NCI-H146 (cell line): ENCODE results near the gene HIGD1B.
"Not testable (repeated sequence)": the region's sequence is repeated elsewhere in the genome, so short reads cannot be mapped to it uniquely, and the experiment has no call there.

ENCODE experiments used
- DNase-seq: peaks from one replicate; lab custom pipeline; 2025; lab: John Stamatoyannopoulos, UW

Gene HIGD1B

GRCh38 chr17:44847586-44847985 lies at the start of gene HIGD1B:
Gene HIGD1B (plus strand): TSS chr17:44847883. CDS start chr17:44848153, 270 bp downstream.
- DNase-seq: no peak

DNA sequence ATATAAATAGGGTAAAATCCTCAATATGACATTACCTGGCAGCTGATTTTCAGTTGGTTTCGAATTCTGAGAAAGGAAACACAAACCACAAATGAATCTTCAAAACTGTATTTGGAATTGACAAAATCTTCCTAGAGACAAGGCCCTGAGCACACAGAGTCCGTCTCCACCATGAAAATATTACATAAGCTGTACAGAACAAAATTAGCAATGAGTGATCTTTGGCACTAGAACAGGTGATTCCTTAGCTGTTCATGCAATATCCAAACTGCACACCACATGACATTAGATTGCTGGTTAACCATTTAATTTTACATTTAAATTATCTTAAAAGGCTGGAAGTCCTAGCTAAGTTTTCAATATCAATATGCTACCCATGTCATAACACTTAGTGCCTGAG lies 49.3 kb upstream of the HIGD1B start:
- no peak for DNase-seq

GRCh38 chr17:44801880-44802279 lies 45.8 kb upstream of the HIGD1B start:
- DNase-seq: no peak

DNA sequence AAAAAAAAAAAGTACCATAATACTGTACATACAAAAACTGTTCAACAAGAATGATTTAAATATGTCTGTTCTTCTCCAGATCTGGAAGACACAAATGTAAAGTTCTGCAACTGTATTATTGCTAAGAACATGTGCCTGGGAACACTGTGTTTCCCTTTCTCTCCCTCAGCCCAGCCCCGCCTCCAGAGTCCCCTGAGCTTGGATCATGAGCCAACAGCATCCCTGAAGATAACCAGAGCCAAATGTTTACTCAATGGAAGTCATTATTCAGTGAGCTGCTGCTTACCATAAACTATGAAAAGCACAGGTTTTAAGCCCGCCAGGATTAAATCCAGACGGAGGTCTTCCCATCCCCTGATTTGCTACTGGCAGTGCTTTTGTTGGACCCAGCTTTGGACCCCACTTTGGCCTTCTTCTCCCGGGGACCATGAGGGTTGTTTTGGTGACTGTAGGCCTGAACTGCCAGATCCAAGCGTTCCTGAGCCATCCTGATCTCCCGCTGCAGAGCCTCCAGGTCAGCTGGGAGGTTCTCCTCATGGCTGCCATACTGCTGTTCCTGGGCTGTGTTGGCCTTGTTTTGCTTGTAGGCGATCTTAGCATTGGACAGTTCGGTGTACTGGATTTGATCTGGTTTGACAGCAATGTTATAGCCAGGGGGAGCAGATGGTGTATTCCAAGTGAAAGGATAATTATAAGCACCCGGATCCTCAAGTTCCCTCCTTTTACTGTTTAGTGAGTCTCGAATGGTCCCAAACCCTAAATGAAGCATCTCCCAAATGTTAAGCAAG lies 43.2 kb upstream of the HIGD1B start:
- DNase-seq: no peak

DNA sequence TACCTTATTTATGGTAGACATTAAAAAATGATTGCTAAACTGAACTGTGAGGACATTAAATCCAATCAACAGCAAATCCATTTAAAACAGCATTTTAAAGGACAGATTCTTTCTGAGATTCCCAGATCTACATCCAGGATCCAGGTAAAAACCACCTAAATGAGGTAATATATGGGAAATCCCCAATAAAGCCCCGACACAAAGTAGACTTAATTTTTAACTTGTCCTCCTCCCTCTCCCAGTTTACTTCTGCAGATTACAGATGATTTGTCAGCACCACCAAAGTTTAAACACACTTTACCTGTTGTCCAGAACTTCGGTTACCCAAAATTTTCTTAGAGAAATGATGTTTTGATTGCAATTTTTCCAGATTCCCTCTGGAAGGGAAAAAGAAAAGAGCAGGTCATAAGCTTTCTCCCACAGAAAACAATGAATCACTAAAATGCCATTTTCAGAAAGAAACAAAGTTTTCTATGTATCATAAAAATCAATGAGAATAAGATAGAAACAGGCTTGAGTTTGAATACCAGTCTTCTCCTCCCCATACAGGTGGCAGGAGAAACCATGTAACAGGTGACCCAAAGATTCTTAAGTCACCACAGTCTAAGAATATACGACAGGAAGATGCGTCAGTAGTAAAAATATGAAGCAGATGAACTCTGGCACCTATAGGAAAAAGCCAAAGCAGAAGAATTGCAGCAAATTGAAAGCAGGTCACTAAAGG lies 40.4 kb upstream of the HIGD1B start:
- DNase-seq: no peak

GRCh38 chr17:44807817-44808155 lies 39.9 kb upstream of the HIGD1B start:
- no peak for DNase-seq

- no peak for DNase-seq
These were observed 39.5 kb upstream of the HIGD1B start for GRCh38 chr17:44808156-44808555.

GRCh38 chr17:44808656-44809388 lies 38.9 kb upstream of the HIGD1B start:
- DNase-seq: not testable (repeated sequence)

DNA sequence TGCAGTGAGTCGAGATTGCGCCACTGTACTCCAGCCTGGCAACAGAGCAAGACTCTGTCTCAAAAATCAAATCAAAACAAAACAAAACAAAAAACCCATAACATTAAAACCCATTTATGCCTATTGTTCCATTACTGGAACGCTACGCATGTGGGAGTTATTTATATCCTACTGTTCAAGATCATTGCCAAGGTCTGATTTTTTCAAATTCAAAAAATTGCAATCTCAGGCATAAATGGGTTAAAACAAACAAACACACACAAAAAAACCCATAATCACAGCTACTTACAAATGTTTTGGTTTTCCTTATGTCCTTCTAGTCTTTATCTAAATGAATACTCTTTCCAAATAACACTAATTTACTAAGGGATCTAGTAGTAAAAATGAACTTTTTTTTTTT lies 35.4 kb upstream of the HIGD1B start:
- DNase-seq: no peak

DNA sequence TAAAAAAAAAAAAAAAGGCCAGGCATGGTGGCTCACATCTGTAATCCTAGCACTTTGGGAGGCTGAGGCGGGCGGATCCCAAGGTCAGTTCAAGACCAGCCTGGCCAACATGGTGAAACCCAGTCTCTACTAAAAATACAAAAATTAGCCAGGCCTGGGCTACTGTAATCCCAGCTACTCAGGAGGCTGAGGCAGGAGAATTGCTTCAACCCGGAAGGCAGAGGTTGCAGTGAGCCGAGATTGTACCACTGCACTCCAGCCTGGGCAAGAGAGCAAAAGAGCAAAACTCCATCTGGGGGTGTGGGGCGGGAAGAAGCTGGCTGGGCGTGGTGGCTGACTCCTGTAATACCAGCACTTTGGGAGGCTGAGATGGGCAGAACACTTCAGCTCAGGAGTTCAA lies 29.2 kb upstream of the HIGD1B start:
- DNase-seq: not testable (repeated sequence)

- peak; percentile 81 for DNase-seq
These were observed 27.0 kb upstream of the HIGD1B start for GRCh38 chr17:44820631-44821212.

DNA sequence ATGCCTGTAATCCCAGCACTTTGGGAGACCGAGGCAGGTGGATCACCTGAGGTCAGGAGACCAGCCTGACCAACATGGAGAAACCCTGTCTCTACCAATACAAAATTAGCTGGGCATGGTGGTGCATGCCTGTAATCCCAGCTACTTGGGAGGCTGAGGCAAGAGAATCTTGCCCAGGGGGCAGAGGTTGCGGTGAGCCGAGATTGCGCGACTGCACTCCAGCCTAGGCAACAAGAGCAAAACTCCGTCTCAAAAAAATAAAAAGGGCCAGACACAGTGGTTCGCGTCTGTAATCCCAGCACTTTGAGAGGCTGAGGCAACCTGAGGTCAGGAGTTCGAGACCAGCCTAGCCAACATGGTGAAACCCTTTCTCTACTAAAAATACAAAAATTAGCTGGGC lies 22.4 kb upstream of the HIGD1B start:
- DNase-seq: not testable (repeated sequence)

DNA sequence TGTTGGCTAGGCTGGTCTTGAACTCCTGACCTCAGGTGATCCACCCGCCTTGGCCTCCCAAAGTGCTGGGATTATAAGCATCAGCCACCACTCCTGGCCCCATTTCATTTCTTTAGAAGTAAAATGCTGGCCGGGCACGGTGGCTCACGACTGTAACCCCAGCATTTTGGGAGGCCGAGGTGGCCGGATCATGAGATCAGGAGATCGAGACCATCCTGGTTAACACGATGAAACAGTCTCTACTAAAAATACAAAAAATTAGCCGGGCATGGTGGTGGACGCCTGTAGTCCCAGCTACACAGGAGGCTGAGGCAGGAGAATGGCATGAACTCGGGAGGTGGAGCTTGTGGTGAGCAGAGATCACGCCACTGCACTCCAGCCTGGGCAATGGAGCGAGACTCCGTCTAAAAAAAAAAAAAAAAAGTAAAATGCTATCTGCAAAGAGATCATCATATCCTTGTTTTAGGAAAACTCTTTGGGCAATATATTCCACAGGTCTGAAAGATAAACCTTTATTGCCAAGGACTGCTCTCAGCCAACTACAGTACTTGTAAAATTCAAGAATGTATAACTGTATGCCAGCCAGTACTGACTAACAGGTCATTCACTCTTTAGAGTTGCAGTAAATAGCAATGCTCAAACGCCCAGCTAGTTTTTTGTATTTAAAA lies 21.4 kb upstream of the HIGD1B start:
- DNase-seq: no peak

- DNase-seq: no peak
These were observed 19.8 kb upstream of the HIGD1B start for GRCh38 chr17:44827863-44828262.

DNA sequence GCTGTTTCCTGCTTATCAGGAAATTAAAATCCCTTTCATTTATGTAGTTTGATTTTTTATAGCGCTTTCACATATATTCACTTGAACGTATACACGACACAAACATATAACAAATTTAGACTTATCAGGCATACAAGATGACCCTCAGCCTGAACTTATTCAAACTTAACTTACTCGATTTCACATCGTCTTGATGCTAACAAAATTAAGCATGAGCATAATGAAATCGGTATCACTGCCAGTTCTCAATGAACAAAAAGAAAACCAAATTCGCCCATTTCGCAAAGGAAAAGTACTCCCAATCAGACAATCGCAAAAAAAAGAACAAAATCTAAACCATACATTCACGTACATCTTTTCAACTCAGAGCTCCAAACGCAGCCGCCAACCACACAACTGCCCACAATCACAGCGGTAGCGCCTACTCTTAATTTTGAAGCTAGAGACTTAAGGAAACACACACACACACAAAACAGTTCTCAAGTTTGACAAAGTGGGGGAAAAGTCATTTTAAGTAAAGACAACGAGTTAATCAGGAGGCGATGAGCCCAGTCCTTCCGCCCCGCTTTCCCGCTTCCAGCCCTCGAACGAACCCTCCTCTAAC lies 18.7 kb upstream of the HIGD1B start:
- DNase-seq: no peak

GRCh38 chr17:44829523-44830358 lies 17.9 kb upstream of the HIGD1B start, which contains the start of gene GJC1:
Gene GJC1 (minus strand): TSS chr17:44830287. CDS start chr17:44805817, 24,470 bp downstream.
- peak; percentile 46 for DNase-seq

DNA sequence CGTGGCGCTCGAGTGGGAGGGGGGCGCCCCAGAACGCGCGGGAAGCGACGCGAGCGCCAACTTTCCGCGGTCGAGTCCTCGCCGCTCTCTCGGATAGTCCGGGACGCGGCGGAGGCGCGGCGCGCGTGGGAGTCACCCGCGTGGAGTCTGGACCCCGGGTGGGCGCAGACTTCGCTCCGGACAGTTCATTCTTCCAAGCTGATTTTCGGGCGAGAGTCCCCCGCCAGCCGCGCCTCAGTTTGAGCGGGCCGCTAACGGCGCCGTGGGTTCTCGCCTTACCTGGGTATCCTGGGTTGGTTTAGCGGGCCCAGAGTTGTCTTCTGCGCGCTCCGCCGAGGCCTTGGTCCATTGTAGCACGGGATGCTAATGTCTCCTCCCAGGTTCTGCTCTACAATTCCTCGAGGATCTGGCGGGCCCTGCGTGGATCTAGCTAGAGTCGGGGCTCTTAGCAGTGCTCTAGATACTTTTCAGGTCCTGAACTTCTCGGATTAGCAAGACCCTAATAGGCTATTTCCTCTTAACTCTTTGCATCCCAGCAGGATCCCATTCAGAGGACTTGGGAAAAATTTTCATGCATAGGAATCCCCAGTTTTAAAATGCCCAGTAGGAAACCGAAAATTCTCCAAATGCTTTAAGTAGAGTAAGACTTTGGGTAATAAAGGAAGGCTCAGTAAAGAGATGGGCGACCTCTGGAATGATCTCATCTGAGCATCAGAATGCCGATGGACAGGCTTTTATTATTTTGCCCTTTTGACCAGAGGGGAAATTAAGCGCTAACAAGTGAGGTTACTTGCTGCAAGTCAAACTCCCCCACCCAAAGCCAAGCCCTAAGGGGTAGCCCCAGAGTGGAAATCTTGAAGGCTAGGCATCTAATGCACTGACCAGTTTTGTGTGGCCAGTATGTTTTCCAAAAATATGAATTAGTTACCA lies 17.1 kb upstream of the HIGD1B start:
- DNase-seq: no peak

DNA sequence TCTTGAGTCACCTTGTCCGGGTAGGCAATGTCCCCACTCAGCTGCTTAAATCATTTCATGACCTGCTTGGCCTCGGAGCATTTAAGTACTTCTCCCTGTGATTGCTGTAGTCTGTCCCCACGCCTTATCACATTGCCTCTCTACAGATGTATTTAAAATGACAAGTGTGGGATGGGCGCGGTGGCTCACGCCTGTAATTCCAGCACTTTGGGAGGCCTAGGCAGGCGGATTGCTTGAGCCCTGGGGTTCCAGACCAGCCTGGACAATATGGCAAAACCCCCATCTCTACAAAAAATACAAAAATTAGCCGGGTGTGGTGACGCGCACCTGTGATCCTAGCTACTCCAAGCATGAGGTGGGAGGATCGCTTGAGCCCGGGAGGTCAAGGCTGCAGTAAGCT lies 16.3 kb upstream of the HIGD1B start:
- DNase-seq: no peak

DNA sequence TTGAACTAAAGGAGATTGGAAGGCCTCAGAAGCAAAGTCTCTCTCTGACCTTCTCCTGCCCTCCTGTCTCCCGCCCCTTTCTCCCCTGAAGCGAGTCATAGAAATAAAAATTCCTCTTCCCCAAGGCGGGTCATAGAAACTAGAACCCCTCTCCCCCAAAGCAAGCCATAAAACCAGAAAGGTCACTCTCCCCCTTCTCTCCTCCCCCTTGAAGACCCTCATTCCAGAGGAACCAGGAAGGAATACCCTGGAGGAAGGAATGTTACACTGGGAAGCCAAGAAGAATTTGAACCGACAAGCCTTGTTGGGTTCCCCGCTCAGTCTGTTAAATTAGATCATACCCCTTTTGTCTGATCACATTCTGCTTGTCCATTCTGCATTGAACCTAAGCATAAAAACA lies 14.9 kb upstream of the HIGD1B start:
- no peak for DNase-seq
